Nephron (organoid): ENCODE data around the gene RPS3.

Experiments used
- H3K27ac Mint-ChIP-seq, 3 experiments: 2 replicates each; pipeline ENCODE4 v1.8.0; 2020; ENCODE audit warnings: mixed read lengths in 3 of 3, mild to moderate bottlenecking in 2 of 3, moderate library complexity in 1 of 3
- H3K27me3 Mint-ChIP-seq: 2 replicates; pipeline ENCODE4 v1.8.0; 2021; ENCODE audit warnings: low read depth, mild to moderate bottlenecking, moderate library complexity, mixed read lengths
- H3K36me3 Mint-ChIP-seq: 2 replicates; pipeline ENCODE4 v1.8.0; 2020; ENCODE audit warnings: low read depth, mixed read lengths
- H3K4me1 Mint-ChIP-seq: 2 replicates; pipeline ENCODE4 v1.8.0; 2020; ENCODE audit warnings: mixed read lengths
- H3K4me3 Mint-ChIP-seq, 3 experiments: 2 replicates each; pipeline ENCODE4 v1.8.0; 2020; ENCODE audit warnings: mild to moderate bottlenecking in 3 of 3, mixed read lengths in 3 of 3, moderate library complexity in 2 of 3
- H3K9me3 Mint-ChIP-seq: 2 replicates; pipeline ENCODE4 v1.8.0; 2020; ENCODE audit warnings: mixed read lengths
- CTCF ChIP-seq, 3 experiments: fragments of 200-600 bp; sonication (generic); IDR thresholded peaks; one replicate each; pipeline ENCODE4 v1.5.0; 2021; ENCODE audit warnings: antibody characterized with exemption in 3 of 3; ENCODE audit not compliant: unreplicated experiment in 3 of 3

Gene RPS3

GRCh38 chr11:75369560-75370255 lies 29.6 kb upstream of the RPS3 start:
- TF ChIP-seq CTCF (IDR thresholded peaks at IDR 0.05; ENCODE audit: unreplicated experiment in 3 of 3) = no peak
- Mint-ChIP-seq H3K9me3 (peaks cover 6% of the 10 kb centered on the region), H3K4me3 (no peak overlapping the region), H3K36me3 (no peaks in the 10 kb centered on the region), H3K27me3 (peaks cover 6% of the 10 kb centered on the region), H3K4me1 (peaks cover 5% of the 10 kb centered on the region), H3K27ac (no peak overlapping the region)

GRCh38 chr11:75371949-75372876 lies 27.1 kb upstream of the RPS3 start:
- Mint-ChIP-seq H3K36me3 (no peaks in the 10 kb centered on the region), H3K27me3 (peaks cover 6% of the 10 kb centered on the region), H3K4me3 (no peak overlapping the region), H3K27ac (peak overlapping the region; percentile 10 to 66 (median 30)), H3K4me1 (peaks cover 5% of the 10 kb centered on the region), H3K9me3 (peaks cover 4% of the 10 kb centered on the region)
- no peak for TF ChIP-seq CTCF (IDR thresholded peaks at IDR 0.05; ENCODE audit: unreplicated experiment in 3 of 3)

- TF ChIP-seq CTCF (IDR thresholded peaks at IDR 0.05; ENCODE audit: unreplicated experiment in 3 of 3) = no peak
- peaks cover 4% of the 10 kb centered on the region for H3K9me3 Mint-ChIP-seq
- no peak overlapping the region for H3K27ac Mint-ChIP-seq
- H3K4me1 Mint-ChIP-seq = peaks cover 5% of the 10 kb centered on the region
- no peaks in the 10 kb centered on the region for H3K36me3 Mint-ChIP-seq
- H3K4me3 Mint-ChIP-seq = no peak overlapping the region
- H3K27me3 Mint-ChIP-seq = peaks cover 6% of the 10 kb centered on the region
Observed at GRCh38 chr11:75373201-75373600, 26.1 kb upstream of the RPS3 start.

GRCh38 chr11:75374646-75375045 lies 24.7 kb upstream of the RPS3 start:
- H3K27me3 Mint-ChIP-seq = peaks cover 6% of the 10 kb centered on the region
- no peak overlapping the region for H3K4me3 Mint-ChIP-seq
- H3K36me3 Mint-ChIP-seq = no peaks in the 10 kb centered on the region
- peaks cover 5% of the 10 kb centered on the region for H3K4me1 Mint-ChIP-seq
- peaks cover 4% of the 10 kb centered on the region for H3K9me3 Mint-ChIP-seq
- TF ChIP-seq CTCF (IDR thresholded peaks at IDR 0.05; ENCODE audit: unreplicated experiment in 3 of 3) = no peak
- H3K27ac Mint-ChIP-seq = no peak overlapping the region

- peaks cover 3% of the 10 kb centered on the region for H3K27me3 Mint-ChIP-seq
- H3K4me1 Mint-ChIP-seq = peaks cover 6% of the 10 kb centered on the region
- H3K9me3 Mint-ChIP-seq = no peaks in the 10 kb centered on the region
- no peak overlapping the region for H3K27ac Mint-ChIP-seq
- no peak for TF ChIP-seq CTCF (IDR thresholded peaks at IDR 0.05; ENCODE audit: unreplicated experiment in 3 of 3)
- H3K36me3 Mint-ChIP-seq = no peaks in the 10 kb centered on the region
- H3K4me3 Mint-ChIP-seq = no peak overlapping the region
Observed at GRCh38 chr11:75375626-75376025, 23.7 kb upstream of the RPS3 start.
